HG03139 (cell line): ENCODE data around the gene CNTN1.

Experiments
- ATAC-seq: cut with Tn5 transposase; IDR thresholded peaks from one replicate; pipeline ENCODE4 v1.9.1; 2021; ENCODE audit not compliant: unreplicated experiment

The CNTN1 gene

GRCh38 chr12:40957417-40957816 is 265.2 kb downstream of the CNTN1 start:
- ATAC-seq: no peak

GRCh38 chr12:40959041-40959440 is 266.8 kb downstream of the CNTN1 start:
- no peak for ATAC-seq

- no peak for ATAC-seq
These were observed 271.5 kb downstream of the CNTN1 start for GRCh38 chr12:40963751-40964150.

GRCh38 chr12:40969796-40970195 is 277.6 kb downstream of the CNTN1 start:
- no peak for ATAC-seq

GRCh38 chr12:40970320-40970907 is 278.2 kb downstream of the CNTN1 start:
- no peak for ATAC-seq

GRCh38 chr12:40971911-40972310 is 279.7 kb downstream of the CNTN1 start:
- ATAC-seq: no peak

- no peak for ATAC-seq
These were observed 284.3 kb downstream of the CNTN1 start for GRCh38 chr12:40976546-40976945.

- ATAC-seq: no peak
These were observed 288.3 kb downstream of the CNTN1 start for GRCh38 chr12:40980427-40980961.

GRCh38 chr12:40986001-40986400 is 293.8 kb downstream of the CNTN1 start:
- no peak for ATAC-seq

- ATAC-seq: no peak
These were observed 296.1 kb downstream of the CNTN1 start for GRCh38 chr12:40988355-40988754.

- no peak for ATAC-seq
These were observed 296.6 kb downstream of the CNTN1 start for GRCh38 chr12:40988824-40989223.

GRCh38 chr12:40989785-40990184 is 297.5 kb downstream of the CNTN1 start:
- no peak for ATAC-seq

- ATAC-seq: no peak
These were observed 299.9 kb downstream of the CNTN1 start for GRCh38 chr12:40992158-40992557.

- ATAC-seq: no peak
These were observed 300.4 kb downstream of the CNTN1 start for GRCh38 chr12:40992674-40993073.

- ATAC-seq: no peak
These were observed 300.9 kb downstream of the CNTN1 start for GRCh38 chr12:40993158-40993557.

- no peak for ATAC-seq
These were observed 303.9 kb downstream of the CNTN1 start for GRCh38 chr12:40996091-40996490.

- ATAC-seq: no peak
These were observed 307.0 kb downstream of the CNTN1 start for GRCh38 chr12:40999210-40999609.

GRCh38 chr12:41008472-41008871 is 316.2 kb downstream of the CNTN1 start:
- ATAC-seq: no peak

- no peak for ATAC-seq
These were observed 319.7 kb downstream of the CNTN1 start for GRCh38 chr12:41011939-41012338.

GRCh38 chr12:41013881-41014642 is 321.8 kb downstream of the CNTN1 start:
- no peak for ATAC-seq

GRCh38 chr12:41014643-41015020 is 322.4 kb downstream of the CNTN1 start:
- ATAC-seq: no peak

GRCh38 chr12:41018010-41018409 is 325.8 kb downstream of the CNTN1 start:
- no peak for ATAC-seq

- ATAC-seq: no peak
These were observed 327.2 kb downstream of the CNTN1 start for GRCh38 chr12:41019461-41019860.
